ENCODE data around the gene PDE4D.

DNA sequence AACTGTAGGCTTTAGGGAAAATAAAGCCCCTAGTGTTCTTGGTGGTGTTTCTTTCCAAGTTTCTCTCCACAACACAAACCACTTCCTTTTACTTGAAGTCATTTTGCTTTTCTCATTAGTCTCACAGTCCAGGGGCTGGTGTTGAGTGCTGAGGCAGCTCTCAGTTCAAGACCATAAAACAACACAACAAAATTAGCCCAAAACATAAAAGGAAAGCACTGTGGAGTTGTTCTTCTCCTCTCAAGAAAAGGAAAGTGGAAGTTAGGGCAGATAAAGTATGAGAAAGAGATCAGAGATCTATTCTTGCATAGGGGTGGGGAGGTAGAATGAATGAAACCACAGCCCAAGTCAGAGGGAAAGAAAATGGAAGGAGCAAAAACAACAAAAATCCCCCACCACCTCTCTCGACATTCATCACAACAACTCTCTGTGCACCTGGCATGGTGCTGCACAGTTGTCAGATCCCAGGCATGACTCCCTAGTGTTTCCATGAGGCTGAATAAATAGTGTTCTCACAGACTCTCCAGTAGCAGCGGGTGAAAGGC lies 740.8 kb downstream of the PDE4D start:
- TF ChIP-seq, protein P1, sequence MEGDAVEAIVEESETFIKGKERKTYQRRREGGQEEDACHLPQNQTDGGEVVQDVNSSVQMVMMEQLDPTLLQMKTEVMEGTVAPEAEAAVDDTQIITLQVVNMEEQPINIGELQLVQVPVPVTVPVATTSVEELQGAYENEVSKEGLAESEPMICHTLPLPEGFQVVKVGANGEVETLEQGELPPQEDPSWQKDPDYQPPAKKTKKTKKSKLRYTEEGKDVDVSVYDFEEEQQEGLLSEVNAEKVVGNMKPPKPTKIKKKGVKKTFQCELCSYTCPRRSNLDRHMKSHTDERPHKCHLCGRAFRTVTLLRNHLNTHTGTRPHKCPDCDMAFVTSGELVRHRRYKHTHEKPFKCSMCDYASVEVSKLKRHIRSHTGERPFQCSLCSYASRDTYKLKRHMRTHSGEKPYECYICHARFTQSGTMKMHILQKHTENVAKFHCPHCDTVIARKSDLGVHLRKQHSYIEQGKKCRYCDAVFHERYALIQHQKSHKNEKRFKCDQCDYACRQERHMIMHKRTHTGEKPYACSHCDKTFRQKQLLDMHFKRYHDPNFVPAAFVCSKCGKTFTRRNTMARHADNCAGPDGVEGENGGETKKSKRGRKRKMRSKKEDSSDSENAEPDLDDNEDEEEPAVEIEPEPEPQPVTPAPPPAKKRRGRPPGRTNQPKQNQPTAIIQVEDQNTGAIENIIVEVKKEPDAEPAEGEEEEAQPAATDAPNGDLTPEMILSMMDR (IDR thresholded peaks at IDR 0.05), result no peak
- TF ChIP-seq POLR2A (IDR thresholded peaks at IDR 0.05), result no peak
